HG03095 (cell line): ENCODE measurements around the gene HLA-DPA1.
"Not testable (repeated sequence)": the region's sequence is repeated elsewhere in the genome, so short reads cannot be mapped to it uniquely, and the experiment has no call there.

Experiments
- ATAC-seq: cut with Tn5 transposase; IDR thresholded peaks from one replicate; pipeline ENCODE4 v1.9.1; 2021; ENCODE audit warnings: moderate library complexity; ENCODE audit not compliant: unreplicated experiment

HLA-DPA1 gene

GRCh38 chr6:33073431-33073871 is at the start of gene HLA-DPA1:
TSS of gene HLA-DPA1 (minus strand) at chr6:33073649.
- peak; percentile 60 for ATAC-seq

GRCh38 chr6:33123181-33123580 is 49.7 kb upstream of the HLA-DPA1 start:
- no peak for ATAC-seq

- ATAC-seq, result no peak
Observed at GRCh38 chr6:33120001-33120400, 46.6 kb upstream of the HLA-DPA1 start.

GRCh38 chr6:33118525-33119123 is 45.2 kb upstream of the HLA-DPA1 start:
- no peak for ATAC-seq

GRCh38 chr6:33117811-33118277 is 44.4 kb upstream of the HLA-DPA1 start:
- no peak for ATAC-seq

GRCh38 chr6:33116841-33117711 is 43.6 kb upstream of the HLA-DPA1 start:
- no peak for ATAC-seq

GRCh38 chr6:33116417-33116816 is 43.0 kb upstream of the HLA-DPA1 start:
- ATAC-seq, result no peak

GRCh38 chr6:33114406-33114805 is 41.0 kb upstream of the HLA-DPA1 start:
- no peak for ATAC-seq

- no peak for ATAC-seq
Observed at GRCh38 chr6:33113755-33114154, 40.3 kb upstream of the HLA-DPA1 start.

- ATAC-seq, result peak; percentile 82
Observed at GRCh38 chr6:33112148-33112547, 38.7 kb upstream of the HLA-DPA1 start.

- no peak for ATAC-seq
Observed at GRCh38 chr6:33108307-33108706, 34.9 kb upstream of the HLA-DPA1 start.

GRCh38 chr6:33107641-33108040 is 34.2 kb upstream of the HLA-DPA1 start:
- no peak for ATAC-seq

- no peak for ATAC-seq
Observed at GRCh38 chr6:33105916-33106871, 32.7 kb upstream of the HLA-DPA1 start.

GRCh38 chr6:33105386-33105785 is 31.9 kb upstream of the HLA-DPA1 start:
- ATAC-seq, result no peak

GRCh38 chr6:33104887-33105286 is 31.4 kb upstream of the HLA-DPA1 start:
- no peak for ATAC-seq

- no peak for ATAC-seq
Observed at GRCh38 chr6:33103776-33104175, 30.3 kb upstream of the HLA-DPA1 start.

GRCh38 chr6:33101121-33101737 is 27.8 kb upstream of the HLA-DPA1 start:
- not testable (repeated sequence) for ATAC-seq

- no peak for ATAC-seq
Observed at GRCh38 chr6:33095681-33096080, 22.2 kb upstream of the HLA-DPA1 start.

GRCh38 chr6:33093855-33094254 is 20.4 kb upstream of the HLA-DPA1 start:
- ATAC-seq, result no peak

GRCh38 chr6:33092385-33092784 is 18.9 kb upstream of the HLA-DPA1 start:
- ATAC-seq, result no peak

- ATAC-seq, result no peak
Observed at GRCh38 chr6:33091957-33092356, 18.5 kb upstream of the HLA-DPA1 start.
